NCI-H146 treated with DMSO at 0.1 percent for 48 hours (cell line): ENCODE data around the gene CCDC106.

Source experiments
- DNase-seq: peaks from one replicate; lab custom pipeline; 2025; ENCODE audit not compliant: unreplicated experiment; lab: John Stamatoyannopoulos, UW

Gene CCDC106

GRCh38 chr19:55694656-55695491 lies 46.9 kb downstream of the CCDC106 start:
- no peak for DNase-seq

DNA sequence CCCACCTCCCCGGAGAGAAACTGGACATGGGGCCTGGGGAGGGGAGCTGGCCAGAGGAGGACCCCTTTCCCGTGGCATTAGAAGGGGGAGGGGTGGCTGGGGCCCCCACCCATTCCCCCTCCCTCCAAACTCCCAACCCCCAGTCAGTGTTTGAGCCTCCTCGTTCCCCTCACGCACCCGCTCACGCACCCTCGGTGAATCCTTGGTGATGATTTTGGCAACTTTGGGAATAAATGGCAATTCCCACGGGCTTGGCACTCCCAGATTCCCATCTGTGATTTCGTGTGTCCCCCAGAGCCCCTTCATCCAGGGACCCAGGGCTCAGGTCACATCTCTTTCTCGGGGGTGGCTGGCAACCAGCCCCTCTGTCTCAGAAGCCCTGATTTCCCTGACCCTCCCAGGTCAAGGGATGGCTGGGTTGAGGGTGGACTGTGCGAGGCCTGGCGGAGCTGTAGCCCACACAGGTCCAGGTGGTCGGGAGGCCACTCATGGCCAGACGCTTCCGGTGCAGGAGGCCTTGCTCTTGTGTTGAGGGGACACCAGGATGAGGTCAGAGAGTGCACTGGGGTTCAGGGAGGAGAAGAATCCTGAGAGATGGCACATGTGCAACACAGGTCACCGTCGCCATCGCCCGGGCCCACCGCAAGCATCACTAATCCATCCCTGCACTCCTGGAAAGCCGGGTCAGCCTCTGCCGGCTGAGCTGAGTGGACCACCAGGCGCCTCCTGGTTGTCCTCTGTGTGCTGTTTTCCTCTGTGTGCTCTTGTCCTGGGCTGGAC lies 47.7 kb downstream of the CCDC106 start:
- no peak for DNase-seq

GRCh38 chr19:55696301-55697068 lies 48.5 kb downstream of the CCDC106 start:
- no peak for DNase-seq

DNA sequence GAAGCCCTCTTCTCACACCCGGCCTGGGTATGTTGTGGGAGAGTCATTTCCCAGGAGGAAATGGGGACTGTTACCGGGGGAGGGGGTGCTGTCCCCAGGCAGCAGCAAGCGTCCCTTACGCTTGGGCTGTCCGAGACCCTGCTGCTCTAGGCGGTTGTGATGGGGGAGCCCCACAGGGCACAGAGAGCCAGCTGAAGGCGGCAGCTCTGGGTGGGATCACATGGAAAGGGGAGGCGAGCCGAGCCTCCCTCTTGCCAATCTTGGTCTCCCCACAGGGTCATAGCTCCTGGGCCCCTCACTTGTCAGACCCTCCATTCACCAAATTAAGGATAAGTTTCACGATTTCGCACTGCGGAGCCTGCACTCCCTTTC lies 49.0 kb downstream of the CCDC106 start:
- DNase-seq = no peak

- DNase-seq = no peak
These were observed 49.7 kb downstream of the CCDC106 start for GRCh38 chr19:55697698-55698097.

DNA sequence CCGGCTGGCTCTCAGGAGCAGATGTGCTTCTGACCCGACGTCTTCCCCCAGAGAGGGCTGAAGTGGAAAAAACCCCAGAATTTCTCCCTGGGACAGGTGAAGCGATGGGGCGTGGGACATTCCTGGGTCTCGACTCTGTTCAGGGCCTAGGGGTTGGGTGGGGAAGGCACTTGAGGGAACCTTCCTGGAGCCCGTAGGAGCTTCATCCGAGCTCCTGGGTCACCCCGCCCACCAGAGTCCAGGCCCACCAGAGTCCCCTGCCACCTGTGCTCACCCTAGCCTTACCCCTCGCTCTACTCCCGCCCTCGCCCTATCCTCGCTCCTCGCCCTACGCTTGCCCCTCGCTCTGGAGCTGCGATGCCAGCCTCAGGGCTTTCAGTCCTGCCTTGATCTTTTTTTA lies 50.2 kb downstream of the CCDC106 start:
- no peak for DNase-seq

GRCh38 chr19:55699221-55699620 lies 51.2 kb downstream of the CCDC106 start:
- DNase-seq = no peak

DNA sequence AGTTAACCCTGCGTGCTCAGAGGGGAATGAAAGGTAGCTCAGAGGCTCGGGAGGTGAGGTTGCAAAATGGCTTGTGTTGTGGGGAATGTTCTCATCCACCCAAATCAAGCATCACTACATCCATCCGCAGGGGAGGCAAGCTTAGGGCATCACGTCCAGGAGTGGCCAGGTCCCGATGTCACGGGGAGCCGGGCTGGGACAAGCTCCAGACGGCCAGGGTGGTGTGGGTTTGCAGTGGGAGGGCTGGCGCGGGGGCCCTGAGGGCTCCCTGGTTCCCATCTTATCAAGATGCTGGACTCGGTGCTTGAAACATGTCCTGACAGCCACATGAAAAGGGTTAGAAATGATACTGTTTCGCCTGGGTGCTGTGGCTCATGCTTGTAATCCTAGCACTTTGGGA lies 52.8 kb downstream of the CCDC106 start:
- DNase-seq = no peak

DNA sequence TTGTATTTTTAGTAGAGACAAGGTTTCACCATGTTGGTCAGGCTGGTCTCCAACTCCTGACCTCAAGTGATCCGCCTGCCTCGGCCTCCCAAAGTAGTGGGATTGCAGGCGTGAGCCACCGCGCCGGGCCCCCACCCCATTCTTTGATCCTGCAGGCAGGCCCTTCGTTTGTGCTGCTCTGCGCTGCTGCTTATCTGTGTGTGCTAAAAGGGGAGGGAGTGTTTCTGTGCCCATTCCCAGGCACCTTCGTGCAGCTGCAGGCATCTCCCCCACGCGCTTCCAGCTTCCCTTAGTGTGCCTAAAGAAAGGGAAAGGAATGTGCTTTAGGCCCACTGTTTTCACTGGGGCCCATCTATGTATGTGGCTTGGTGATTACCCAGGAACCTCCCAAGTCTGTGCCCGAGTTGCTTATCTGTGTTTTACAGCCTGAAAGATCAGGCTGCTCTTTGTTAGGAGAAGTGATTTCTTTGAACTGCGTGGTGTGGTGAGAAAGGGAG lies 54.2 kb downstream of the CCDC106 start:
- no peak for DNase-seq
